Measurements from ENCODE around the gene PREB.

The PREB gene

DNA sequence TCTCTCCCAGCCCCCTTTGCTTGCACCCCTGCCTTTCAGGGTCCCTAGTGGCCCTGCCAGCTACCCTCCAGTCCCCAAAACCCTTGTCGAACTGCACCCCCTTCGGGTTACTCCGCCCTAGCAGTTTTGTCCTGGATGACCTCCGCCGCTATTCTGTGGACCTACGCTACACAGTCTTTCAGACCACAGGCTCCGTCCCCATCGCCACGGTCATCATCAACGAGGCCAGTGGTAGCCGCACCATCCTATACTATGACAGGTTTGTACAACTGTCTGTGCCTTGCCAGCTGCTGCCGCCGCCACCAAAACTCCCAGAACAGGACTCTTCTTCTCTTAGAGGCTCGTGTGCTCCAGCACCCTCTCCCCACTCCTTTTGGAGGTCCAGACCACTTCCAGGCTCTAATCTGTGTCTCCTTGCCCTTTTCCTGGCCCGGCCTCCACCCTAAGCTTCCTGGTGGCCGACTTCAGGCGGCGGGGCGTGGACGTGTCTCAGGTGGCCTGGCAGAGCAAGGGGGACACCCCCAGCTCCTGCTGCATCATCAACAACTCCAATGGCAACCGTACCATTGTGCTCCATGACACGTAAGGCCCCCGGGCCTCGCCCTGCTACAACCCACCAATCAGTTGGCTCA is 40.0 kb downstream of the PREB start:
- no peak for DNase-seq

DNA sequence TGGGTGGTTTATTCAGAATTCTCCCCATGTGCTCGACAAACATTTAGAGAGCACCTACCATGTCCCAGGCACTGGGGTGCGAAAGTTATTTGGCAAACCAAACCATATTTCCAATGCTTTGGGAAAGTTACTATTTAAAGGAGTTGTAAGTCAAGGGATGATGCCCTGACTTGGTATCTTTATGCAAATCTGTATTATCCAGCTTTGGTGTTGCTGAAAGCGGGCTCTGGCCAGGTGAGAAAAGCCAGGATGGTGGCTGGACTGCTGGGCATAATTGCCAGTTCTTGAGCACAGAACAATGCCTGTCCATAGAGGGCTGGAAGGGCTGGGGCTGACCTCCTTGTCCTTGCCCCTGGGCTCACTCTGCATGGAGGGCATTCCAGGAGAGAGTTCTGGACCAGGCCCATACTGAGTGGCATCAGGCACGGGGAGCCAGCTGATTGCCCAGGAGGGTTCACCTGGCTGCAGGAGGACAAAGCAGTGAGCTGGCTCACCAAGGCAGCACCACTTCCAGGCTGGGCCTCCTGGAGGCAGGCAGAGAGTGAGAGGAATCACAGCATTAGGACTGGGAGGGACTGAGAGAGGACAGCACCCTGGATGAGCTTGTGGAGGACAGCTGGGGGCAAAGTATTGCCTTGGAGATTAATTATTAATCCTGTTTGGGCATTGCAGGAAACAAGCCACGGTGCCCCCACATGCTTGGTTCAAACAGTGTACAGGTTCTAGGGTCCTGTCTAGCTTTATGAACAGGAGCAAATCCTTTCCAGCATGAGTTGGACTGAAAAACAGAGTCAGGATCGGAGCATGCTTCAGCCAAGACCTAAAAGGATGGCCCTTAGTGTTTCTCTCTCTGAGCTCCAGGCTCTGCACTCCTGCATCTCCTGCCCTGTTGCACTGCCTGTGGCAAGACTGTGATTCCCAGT is 40.7 kb downstream of the PREB start:
- no peak for DNase-seq

DNA sequence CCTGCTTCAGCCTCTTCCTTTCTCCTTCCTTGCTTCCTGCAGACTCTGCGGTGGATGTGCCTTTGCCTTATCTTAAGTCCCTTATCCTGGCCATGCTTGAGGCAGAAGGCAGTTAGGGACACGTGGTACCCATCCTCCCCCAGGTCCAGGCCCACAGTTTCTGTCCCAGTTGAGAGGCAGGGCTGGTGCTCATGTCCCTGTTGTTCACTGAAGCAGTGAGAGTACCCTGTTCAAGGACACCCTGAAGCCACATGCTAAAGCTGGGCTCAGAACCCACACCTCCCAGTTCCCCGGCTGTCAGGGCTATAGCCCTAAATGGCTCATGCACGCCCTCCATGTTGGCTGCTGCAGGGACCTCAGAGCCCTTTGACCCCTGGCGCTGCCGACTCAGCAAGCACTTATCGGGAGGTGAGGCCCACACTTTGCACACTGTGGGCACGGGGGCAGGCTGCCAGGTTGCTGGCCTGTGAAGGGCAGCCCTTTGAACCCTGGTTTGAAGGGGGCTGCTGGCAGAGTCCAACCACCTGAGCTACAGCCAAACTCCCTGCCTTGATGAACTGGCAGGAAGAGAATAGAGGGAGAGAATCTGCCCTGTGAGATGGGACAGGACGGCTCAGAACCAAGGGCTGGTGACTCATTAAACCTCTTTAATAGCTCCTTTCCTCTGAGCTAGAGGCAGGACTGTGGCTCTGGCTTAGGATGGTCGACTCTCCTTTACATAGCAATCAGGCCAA is 41.6 kb downstream of the PREB start:
- no peak for DNase-seq

- DNase-seq: no peak
Measured at GRCh38 chr2:27091746-27092695, 42.4 kb downstream of the PREB start.

DNA sequence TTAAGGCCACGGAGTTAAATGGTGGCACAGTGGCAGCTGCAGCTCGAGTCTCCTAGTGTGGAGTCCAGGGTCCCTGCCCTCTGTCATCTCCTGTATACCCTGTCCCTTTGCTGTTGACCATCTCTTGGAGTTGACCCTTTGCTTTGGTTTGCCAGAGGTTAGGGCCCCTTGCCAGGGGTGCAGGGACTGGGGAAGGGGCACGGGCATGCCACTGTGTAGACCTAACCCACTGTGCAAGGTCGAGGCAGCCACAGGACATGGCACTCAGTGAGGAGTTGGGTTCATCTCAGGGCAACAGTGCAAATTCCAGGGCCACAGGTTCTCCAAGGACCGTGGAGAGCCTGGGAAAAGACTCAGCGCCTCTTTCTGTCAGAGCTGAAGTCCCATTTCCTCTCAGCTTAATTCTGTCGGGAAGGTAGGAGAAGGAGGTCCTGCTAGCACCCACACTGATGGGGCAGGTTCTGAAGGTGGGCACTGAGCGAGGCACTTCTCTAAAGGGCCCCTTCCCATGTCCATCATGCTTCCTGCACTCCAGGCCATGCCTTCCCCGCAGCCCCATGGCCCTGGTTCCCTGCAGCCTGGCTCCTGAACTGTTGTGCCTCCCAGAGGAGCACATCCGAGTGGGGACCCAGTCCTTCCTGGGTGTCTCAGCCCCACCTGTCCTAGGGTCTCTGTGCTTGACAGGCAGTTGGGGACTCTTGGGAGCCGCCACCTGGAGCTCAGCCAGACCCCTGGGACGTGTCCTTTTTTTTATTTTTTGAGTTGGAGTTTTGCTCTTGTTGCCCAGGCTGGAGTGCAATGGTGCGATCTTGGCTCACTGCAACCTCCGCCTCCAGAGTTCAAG is 45.1 kb downstream of the PREB start:
- no peak for DNase-seq

GRCh38 chr2:27088634-27089033 is 45.8 kb downstream of the PREB start:
- no peak for DNase-seq

DNA sequence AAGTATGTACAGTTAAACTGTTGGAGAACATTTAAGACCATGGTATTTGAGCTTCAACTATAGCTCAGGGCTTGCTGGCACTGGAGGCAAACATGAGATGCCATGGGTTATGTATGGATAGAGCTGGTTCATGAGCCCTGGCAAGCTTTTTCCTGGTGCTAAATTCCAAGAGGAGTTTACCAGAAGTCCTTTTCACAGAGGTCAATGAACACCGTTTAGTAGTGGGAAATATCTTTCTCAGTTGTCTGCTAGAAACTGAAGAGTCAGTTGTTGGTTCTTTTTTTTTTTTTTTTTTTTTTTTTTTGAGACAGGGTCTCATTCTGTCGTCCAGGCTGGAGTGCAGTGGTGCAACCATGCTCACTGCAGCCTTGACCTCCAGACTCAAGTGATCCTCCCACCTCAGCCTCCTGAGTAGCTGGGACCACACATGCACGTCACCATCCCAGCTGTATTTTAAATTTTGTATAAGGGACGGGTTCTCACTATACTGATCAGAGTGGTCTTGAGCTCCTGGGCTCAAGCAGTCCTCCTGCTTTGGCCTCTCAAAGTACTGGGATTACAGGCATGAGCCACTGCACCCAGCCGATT is 46.5 kb downstream of the PREB start:
- DNase-seq: no peak

- DNase-seq: no peak
Measured at GRCh38 chr2:27086724-27087593, 47.5 kb downstream of the PREB start, which contains the start of gene KHK. Gene KHK, plus strand, starts transcription at chr2:27086772. Its CDS starts 488 bp downstream, at chr2:27087260.

DNA sequence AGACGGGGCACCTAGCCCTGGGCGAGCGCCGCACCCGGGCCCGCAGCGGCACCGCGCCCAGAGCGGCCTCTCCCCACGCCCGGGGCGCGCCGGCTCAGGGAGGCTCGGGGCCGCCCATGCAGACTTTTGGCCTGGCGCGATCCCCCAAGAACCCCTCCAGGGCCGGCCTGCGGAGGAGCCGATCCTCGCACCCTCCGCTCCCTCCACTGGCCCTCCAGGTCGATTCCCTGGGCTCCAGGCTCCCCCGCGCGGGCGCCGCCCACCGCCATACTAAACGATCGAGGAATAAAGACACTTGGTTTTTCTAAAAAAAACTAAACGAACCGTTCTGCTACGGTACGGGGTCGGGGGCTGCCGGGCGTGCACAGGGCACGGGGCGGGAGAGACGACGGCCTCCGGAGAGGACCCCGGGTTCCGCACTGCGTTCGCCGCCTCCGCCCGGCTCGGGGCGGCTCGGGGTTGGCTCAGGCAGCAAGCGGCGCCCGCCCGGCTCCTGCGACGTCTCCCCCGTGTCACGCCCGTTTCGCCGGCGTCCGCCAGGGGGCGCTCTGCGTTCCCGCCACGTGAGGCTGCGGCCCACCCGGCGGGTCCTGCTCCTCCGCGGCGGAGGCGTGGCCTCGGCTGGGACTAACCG is 48.2 kb downstream of the PREB start:
- peak; percentile 90 to 99 for DNase-seq

- DNase-seq: peak; percentile 53 to 64
Measured at GRCh38 chr2:27085673-27086089, 48.8 kb downstream of the PREB start.

GRCh38 chr2:27085062-27085672 is 49.3 kb downstream of the PREB start:
- no peak for DNase-seq

GRCh38 chr2:27084297-27085061 is 50.0 kb downstream of the PREB start:
- DNase-seq: no peak

- DNase-seq: no peak
Measured at GRCh38 chr2:27083410-27084296, 50.8 kb downstream of the PREB start.

DNA sequence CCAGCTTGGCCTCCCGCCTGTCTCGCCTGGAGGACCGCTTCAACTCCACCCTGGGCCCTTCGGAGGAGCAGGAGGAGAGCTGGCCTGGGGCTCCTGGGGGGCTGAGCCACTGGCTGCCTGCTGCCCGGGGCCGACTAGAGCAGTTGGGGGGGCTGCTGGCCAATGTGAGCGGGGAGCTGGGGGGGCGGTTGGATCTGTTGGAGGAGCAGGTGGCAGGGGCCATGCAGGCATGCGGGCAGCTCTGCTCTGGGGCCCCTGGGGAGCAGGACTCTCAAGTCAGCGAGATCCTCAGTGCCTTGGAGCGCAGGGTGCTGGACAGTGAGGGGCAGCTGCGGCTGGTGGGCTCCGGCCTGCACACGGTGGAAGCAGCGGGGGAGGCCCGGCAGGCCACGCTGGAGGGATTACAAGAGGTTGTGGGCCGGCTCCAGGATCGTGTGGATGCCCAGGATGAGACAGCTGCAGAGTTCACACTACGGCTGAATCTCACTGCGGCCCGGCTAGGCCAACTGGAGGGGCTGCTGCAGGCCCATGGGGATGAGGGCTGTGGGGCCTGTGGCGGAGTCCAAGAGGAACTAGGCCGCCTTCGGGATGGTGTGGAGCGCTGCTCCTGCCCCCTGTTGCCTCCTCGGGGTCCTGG is 51.5 kb downstream of the PREB start:
- DNase-seq: no peak

- DNase-seq: no peak
Measured at GRCh38 chr2:27081984-27082772, 52.3 kb downstream of the PREB start.

All from inflammatory macrophage treated with lipopolysaccharide for 1 hour (primary cell).